ENCODE measurements around the gene SMTNL1.

SMTNL1 gene

DNA sequence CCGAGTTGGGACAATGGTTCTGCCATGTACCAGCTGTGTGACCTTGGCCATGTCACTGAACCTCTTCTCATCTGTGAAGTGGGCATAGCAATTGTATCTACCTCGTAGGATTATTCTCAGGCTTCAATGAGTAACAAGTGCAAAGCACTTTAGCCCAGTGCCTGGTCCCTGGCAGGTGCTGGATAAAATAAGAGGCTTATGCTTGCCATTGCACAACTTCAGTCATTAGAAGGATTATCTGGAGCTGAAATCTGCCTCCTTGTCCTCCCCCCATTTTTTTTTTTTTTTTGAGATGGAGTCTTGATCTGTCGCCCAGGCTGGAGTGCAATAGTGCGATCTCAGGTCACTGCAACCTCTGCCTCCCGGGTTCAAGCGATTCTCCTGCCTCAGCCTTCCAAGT, 7.2 kb downstream of the SMTNL1 start:
- DNase-seq (ENCODE audit: low read depth, low spot score): no peak

- DNase-seq (ENCODE audit: low read depth, low spot score): no peak
Measured at GRCh38 chr11:57545883-57546282, 8.5 kb downstream of the SMTNL1 start.

- no peak for DNase-seq (ENCODE audit: low read depth, low spot score)
Measured at GRCh38 chr11:57546451-57546850, 9.1 kb downstream of the SMTNL1 start.

DNA sequence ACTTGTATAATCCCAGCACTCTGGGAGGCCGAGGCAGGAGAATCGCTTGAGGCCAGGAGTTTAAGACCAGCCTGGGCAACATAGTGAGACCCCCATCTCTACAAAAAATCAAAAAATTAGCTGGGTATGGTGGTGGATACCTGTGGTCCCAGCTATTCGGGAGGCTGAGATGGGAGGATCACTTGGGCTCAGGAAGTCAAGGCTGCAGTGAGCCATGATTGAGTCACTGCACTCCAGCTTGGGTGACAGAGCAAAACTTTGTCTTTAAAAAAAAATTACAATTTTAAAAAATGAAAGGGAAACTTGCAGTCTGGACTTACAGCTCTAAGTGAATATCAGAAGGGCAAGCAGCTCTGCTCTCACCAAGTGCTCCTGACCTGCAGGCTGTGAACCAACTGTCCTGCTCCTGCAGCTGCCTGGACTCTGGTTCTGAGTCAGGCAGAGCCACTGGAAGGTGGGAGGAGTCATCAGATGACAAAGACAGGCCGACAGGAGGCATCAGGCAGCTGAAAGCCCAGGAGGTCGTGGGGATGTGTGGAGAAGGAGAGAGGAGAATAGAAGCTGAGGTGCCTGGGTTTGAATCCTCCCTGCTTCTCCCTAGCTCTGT, 9.6 kb downstream of the SMTNL1 start:
- no peak for DNase-seq (ENCODE audit: low read depth, low spot score)

DNA sequence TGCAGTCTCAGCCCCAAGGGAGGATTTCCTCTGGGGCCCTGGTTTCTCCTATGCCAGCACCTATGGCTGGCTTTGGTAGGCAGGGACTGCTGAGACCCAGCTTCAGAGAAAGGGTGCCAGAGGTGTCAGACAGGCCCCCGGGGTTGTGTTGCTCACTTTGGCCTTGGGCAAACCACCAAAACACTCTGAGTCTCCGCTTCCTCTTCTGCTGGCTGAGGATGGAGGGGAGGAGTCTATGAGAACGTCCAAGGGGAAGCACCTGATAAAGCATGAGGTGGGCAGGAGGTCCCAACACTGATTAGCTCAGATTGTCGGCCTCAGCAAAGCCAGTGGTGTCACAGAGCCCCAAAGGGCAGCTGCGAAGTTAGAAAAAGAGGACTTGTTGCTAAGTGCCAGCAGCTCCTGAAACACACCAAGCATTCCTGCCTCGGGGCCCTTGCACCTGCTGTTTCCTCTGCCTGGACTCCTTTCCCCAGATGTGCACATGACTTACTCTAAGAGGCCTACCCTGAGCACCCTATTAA, 10.5 kb downstream of the SMTNL1 start:
- DNase-seq (ENCODE audit: low read depth, low spot score): no peak

DNA sequence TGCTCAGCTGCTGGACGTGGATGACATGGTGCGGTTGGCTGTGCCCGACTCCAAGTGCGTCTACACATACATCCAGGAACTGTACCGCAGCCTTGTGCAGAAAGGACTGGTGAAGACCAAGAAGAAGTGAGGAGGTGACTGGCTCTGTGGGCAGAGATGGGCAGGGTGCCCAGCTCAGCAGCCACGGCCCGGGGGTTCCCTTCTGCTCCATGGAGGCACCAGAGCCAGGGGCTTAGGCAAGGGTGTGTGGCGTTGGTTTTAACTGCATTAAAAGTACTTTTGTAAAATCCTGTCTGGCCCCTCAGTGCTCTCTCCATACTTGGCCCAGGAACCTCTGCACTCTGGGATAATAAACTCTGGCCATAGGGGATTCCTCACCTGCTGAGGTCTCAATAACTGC, 12.6 kb downstream of the SMTNL1 start:
- DNase-seq (ENCODE audit: low read depth, low spot score): no peak

- no peak for DNase-seq (ENCODE audit: low read depth, low spot score)
Measured at GRCh38 chr11:57551941-57552340, 14.5 kb downstream of the SMTNL1 start.

DNA sequence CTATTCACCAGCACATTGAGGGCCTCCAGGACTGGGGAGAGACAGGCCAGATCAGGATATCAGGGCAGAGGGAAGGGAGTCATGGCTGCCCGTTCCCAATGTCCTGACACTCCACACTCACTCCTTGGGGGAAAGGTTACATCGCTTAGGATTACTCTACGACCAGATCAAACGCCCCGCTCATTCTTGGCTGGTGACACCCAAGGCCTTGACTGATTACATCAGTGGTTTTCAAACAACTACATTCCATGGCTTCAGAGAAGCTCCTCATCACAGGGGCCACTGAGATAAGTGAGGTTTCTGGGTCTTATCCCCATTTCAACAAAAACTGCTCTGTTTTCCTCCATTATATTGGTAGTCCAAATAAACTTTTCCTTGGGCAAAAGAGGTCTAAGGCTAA, 15.1 kb downstream of the SMTNL1 start:
- DNase-seq (ENCODE audit: low read depth, low spot score): no peak

DNA sequence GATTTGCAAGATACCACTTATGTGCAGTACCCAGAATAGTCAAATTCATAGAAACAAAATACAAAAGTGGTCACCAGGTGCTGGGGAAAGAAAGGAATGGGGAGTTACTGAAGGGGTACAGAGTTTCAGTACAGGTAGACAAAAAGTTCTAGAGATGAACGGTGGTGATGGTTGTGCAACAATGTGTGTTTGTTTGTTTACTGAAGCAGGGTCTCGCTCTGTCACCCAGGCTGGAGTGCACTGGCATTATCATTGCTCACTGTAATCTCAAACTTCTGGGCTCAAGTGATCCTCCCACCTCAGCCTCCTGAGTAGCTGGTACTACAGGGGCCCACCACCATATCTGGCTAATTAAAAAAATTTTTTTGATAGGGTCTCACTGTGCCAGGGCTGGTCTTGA, 18.0 kb downstream of the SMTNL1 start:
- no peak for DNase-seq (ENCODE audit: low read depth, low spot score)

DNA sequence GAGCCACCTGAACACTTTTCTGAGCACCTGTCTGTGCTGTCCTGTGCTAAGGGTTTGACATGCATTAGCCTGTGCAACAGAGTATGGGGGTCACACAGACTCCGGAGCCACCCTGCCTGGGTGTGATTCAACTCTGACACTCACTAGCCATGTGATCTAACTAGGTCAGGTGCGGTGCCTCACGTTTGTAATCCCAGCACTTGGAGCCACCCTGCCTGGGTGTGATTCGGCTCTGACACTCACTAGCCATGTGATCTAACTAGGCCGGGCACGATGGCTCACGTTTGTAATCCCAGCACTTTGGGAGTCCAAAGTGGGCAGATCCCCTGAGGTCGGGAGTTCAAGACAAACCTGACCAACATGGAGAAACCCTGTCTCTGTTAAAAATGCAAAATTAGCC, 18.6 kb downstream of the SMTNL1 start:
- DNase-seq (ENCODE audit: low read depth, low spot score): no peak

DNA sequence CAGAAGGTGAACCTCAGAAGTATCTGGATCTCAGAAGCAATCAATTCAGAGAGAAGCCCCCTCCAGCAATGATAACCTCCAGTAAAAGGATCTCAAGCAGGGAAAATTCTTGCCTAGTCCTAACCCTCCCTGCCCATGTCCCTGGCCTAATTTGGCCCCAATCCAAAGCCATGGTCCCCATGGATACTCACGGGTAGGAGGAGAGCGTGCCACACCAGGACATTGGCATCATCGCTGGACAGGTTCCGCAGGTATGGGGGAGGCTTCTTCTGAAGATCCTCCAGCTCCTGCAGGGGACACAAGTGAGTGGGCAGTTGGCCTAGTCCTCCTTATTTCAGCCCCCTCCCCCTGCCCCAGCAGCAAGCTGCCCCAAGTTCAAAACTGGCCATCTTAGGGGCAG, 22.8 kb downstream of the SMTNL1 start:
- DNase-seq (ENCODE audit: low read depth, low spot score): no peak

- no peak for DNase-seq (ENCODE audit: low read depth, low spot score)
Measured at GRCh38 chr11:57562596-57562995, 25.2 kb downstream of the SMTNL1 start.

- no peak for DNase-seq (ENCODE audit: low read depth, low spot score)
Measured at GRCh38 chr11:57566005-57566904, 28.9 kb downstream of the SMTNL1 start.

DNA sequence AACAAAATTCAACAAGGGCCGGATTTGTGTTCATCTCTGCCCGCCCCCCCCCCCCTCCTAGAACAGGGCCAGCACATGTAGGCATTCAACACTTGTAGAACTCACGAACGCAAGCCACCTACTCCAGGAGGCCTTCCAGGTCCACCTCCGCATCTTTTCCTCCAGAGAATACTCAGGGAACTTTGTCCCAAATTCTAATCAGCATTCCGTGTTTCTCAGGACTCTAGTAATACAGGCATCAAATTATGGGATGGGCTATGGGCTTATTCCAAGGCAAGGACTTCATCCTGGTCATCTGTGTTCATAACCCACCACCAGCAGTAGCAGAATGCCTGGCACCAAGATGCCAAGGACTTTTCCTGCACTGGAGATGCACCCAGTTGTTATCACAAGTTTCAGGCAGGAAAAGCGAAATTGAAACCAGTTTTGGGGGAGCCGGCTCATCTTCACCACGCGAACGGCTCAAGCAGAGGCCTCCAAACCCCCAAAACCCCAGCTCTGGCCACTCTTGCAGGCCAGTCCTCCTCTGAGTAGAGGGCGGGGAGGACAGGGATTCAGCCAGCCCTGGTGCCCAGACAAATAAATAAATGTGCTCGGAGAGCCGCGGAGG, 29.6 kb downstream of the SMTNL1 start:
- DNase-seq (ENCODE audit: low read depth, low spot score): no peak

DNA sequence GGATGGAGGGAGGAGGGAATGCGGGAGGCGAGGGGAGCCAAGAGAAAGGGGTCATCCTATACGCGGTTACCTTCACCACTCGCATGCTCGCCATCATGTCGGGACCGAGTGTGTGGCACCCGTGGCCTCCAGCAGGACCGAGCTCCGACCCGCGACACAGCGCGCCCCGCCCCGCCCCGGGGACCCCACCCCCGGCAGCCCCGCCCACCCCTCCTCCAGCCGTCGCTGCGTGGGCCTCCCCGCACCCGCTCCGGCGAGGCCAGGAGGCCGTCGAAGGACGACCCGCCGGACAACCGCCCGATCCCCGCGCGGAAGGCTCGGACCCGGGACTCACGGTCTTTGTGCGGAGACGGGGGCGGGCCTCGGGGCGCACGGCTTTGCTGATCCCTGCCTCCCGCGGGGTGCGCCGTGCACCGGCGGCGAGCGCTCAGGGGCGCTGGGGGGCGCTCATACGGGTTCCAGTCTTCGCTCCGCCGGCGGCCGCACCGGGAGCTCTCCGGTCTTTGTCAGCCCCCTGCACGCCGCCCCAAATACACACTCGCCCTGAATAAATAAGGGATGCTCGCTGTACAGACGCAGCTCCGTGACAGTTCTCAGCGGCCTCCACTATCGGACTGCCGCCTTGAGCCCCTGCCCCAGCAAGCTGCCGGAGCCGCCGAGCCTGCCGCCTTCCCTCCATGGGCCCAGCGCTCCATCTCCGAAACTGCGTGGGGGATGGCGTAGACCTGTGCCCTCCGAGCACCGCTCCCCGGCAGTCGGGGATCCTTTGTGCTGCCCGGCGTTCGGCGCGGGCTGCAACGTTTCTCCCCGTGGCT, 30.3 kb downstream of the SMTNL1 start, which contains the start of gene UBE2L6:
Gene UBE2L6, minus strand, starts transcription at position 158 of the 815 bp plus-strand sequence. Its CDS starts 61 bp downstream, at position 97.
- no peak for DNase-seq (ENCODE audit: low read depth, low spot score)

DNA sequence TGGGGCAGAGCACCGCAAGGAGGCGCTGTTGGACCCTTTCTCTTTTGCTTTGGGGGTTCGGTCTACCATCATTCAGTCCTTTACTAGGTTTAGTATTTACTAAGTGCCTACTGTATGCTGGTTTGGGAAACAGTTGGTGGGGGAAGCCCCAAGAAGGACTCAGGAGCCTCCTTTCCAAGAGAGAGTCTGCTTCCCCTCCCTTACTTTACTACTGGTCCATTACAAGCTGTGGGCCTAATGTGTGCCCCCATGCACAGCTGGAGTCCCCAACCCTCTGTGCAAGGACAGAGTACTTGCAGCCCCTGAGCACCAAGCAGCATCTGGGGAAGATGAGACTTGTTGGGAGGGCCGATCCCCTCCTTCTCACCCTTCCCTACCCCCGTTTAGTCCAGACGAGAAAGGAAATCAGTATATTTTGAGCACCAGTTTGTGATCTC, 31.0 kb downstream of the SMTNL1 start:
- DNase-seq (ENCODE audit: low read depth, low spot score): peak; percentile 46

DNA sequence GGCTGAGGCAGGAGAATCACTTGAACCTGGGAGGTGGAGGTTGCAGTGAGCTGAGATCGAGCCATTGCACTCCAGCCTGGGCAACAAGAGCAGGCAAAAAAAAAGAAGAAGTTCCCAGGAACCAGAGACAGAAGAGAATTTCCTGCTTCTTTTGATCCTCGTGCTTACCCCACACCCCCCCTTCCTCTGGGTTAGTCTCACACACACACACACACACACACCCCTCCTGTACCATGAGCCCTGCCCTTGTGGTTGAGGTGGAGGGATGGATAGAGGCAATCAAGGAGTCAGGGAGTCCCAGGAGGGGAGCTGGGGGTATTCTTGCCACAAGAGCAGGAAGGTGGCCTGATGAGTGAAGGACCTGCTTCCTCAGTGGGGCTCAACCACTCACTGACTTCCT, 34.2 kb downstream of the SMTNL1 start:
- DNase-seq (ENCODE audit: low read depth, low spot score): no peak

DNA sequence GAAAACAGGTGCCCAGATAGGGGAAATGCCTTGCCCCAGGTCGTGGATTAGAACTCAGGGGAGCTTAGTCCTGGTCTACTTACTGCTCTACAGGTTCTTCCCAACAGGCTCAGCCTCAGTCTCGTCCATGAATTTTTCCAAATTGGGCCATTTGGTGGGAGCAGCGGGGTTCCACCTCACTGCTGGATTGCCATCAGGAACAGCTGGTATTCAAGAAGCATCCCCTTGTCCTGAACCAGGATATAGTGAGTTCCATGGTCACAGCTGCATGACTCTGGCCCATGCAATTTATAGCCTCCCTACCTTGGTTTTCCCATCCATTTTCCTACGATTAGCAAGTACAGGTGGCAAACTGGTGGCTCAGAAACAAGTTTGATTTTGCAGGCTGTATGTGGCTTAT, 36.7 kb downstream of the SMTNL1 start:
- no peak for DNase-seq (ENCODE audit: low read depth, low spot score)

DNA sequence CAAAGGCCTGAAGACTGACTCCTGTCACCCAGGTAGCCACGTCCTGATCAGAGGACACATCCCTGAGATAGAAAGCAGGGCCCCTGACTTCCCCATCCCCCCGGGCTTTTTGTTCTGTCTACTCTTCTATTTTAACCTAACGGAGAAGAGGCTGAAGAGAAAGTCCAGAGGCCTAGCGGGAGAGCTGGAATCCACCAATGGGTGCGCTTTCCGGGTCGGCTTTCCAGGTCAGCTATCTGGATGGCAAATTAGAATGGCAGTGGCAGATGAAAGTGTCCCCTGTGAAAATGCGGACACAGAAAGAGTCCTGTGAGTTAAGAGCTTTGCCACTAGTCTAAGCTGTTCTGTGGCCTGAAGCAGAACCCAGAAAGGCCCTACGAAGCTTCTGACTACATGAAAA, 46.9 kb downstream of the SMTNL1 start:
- no peak for DNase-seq (ENCODE audit: low read depth, low spot score)

- no peak for DNase-seq (ENCODE audit: low read depth, low spot score)
Measured at GRCh38 chr11:57585301-57585700, 47.9 kb downstream of the SMTNL1 start.

DNA sequence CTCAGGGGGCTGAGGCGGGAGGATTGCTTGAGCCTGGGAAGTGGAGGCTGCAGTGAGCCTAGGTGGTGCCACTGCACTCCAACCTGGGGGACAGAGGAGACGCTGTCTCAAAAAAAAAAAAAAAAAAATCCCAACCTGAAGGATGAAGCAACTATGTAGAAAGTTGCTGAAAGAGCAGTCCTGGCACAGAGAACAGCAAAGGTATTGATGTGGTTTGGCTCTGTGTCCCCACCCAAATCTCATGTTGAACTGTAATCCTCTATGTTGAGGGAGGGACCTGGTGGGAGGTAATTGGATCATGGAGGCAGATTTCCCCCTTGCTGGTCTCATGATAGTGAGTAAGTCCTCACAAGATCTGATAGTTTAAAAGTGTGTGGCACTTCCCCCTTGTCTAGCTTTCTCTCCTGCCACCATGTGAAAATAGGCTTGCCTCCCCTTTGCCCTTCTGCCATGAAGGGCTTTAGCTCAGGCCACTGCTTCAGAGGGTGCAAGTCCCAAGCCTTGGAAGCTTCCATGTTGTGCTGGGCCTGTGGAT, 49.4 kb downstream of the SMTNL1 start:
- no peak for DNase-seq (ENCODE audit: low read depth, low spot score)

Measured in smooth muscle cell of the brain vasculature (primary cell).